Activated gamma-delta T cell treated with anti-CD3 and anti-CD28 coated beads, Interleukin-2, amount 50 U/mL, for 16 hours (primary cell): ENCODE results near the gene IL17A.
"Not testable (repeated sequence)": the region's sequence is repeated elsewhere in the genome, so short reads cannot be mapped to it uniquely, and the experiment has no call there.

Experiments
- DNase-seq: peaks from one replicate; pipeline ENCODE4 v3.0.0-alpha.2; 2020; ENCODE audit warnings: low read depth

IL17A gene

DNA sequence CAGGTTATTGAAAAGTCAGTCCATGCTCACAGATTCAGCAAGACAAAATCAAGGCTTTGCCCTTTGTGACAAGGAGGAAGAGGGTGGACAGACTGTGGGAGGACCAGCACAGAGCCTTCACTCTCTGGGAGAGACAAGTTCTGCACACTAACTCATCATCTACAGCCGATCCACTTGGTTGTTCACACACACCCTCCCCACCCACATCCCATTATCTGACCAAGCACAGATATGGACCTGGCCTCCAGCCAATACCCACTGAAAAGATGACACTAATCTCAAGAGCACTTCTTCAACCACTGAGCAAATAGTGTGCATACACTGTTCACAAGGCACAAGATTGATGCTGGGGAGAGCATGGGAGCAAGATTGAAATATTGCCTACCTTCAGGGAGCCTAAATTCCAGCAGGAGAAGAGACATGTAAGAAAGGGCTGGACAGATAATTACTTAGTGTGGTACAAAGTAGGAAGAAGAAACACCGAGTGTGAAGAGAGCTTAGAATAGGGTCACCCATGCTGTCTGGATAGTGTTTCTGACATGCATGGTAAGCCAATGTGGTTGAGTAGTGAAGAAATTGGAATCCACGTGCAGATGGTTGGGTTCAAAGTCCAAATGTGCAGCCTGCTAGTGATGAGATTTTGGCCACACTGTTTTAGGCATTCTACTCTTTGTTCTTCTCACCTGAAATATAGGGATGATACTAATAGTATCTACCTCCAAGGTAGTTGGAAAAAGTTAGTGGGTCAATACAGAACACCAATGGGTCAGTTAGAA lies 21.7 kb upstream of the IL17A start:
- DNase-seq: no peak

DNA sequence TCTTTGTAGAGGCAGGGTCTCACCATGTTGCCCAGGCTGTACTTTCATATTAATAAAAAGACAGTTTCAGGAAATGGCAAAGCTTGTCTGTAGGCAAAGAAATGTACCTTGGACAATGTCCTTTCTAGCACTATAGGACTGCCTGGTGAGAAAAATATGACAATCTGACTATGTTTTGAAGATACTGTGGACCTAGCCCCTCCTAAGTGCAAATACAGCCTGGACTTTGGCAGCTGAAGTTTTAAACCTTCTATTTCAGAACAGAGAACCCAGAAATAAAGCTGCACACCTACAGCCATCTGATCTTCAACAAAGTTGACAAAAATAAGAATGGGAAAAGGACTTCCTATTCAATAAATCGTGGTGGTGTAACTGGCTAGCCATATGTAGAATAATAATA lies 18.9 kb upstream of the IL17A start:
- no peak for DNase-seq

DNA sequence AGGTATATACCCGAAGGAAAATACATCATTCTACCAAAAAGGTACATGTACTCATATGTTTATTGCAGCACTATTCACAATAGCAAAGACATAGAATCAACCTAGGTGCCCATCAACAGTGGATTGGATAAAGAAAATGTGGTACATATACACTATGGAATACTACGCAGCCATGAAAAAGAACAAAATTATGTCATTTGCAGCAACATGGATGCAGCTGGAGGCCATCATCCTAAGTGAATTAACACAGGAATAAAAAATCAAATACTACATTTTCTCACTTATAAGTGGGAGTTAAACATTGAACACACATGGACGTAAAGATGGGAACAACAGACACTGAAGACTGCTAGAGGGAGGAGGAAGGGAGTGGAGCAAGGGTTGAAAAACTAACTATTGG lies 17.8 kb upstream of the IL17A start:
- not testable (repeated sequence) for DNase-seq

DNA sequence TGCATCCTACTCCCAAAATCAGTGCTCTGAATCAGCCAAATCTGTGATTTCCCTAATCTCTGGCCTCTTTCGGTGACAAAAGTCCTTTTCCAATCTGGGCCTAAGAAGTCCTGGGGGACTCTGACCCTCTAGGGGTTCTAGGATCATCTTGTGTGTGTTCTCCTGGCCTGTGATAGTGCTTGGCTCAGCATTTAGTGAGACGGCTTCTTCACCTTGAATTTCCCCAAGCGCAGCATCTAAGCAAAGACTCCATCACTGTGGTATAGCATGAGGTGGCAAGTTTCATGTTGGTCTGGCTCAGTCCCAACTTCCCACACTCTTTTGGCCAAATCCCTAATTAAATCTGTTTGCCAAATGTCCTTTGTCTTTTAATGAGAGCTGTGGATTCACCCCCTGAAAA lies 12.1 kb upstream of the IL17A start:
- no peak for DNase-seq

DNA sequence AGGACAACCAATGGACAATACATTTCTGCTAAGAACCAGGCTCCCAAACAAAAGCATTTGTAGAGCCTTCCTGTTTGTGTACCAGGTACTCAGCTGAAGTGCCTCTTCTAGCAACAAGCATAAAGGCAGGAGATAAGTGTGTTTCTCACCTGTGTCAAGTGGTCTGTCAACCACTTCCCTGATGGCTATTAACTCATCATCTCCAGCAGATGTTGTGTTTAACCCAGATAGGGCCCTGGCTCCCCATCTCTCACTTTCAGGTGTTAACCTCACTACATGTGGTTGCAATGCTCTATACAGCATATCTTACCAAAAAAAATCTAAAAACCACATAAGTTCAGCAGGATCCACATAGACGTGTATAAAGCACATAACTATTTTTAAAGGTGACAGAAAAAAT lies 9.6 kb upstream of the IL17A start:
- DNase-seq: peak; percentile 1

DNA sequence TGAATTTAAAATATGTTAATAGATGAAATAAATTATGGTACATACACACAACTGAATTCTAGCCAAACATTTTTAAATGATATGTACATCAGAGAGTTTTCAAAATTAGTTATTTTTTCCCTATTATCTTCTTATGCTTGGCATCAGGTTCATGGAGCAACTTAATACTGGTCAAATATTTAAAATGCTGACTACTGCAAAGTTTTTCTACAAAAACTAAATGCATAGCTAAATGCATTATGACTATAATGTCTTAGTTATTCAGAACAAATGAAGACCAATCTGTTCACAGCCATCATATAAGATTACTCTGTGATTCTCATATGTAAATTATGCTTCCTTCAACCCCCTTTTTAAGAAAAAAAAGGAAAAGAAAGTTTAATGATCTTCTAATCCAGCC lies 8.2 kb upstream of the IL17A start:
- no peak for DNase-seq

DNA sequence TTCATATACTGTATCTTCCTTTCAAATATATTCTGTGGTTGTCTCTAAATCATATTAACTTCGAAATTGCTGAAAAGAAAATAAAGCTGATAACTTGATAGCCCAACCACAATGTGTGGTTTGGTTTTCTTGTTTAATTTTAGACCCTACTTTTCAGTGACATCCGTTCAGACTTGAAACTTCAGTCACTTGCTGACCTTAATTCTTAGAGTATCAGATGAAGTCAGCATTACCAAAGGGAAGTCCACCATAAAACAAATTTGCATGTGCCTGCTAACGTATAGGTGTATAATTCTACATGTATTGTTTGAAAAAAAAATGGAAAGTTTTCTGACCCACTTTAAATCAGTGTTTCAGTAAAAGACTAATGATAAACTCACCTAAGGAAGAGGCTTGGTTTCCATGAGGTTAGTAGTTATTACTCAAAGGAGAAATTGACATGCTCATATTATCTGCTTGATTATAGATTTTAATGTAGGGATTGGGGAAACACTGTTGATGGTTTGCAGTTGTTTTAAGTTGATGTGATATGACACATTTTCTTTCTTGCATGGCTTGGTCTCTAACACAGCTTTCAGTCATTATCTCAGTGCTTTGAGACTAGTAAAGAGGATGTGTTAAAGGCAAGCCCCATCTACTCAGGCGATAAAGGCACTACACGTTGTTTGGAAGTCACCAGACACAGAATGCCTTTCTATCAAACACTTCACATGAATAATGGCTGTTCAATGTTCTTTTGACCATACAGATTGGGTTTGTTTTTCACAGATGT lies 5.2 kb upstream of the IL17A start:
- no peak for DNase-seq

DNA sequence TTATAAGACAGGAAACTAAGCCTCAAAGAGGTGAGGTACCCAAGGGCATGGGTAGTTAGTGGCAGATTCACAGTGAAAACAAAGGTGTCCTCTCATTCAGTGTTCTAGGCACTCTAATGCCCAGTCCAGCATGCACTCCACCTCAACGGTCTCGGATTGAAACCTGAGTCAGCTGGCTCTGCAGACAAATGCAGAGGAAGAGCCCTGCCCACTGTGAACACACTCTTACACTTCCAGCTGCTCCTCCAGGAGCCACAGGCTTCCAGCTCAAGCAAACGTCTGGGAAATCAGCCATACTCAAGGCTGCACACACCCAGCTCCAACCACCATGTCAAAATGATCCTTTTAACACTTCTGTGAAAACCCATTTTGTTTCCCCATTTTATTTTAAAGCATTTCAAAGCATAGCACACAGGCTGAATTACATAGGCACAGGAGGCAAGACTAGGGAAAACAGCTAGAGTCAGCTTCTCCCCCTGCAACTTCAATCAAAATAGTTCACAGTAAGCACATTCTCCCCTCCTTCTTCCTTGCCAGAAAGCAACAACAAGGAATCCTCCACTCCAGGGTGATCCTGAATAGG lies 3.0 kb upstream of the IL17A start:
- DNase-seq: no peak

DNA sequence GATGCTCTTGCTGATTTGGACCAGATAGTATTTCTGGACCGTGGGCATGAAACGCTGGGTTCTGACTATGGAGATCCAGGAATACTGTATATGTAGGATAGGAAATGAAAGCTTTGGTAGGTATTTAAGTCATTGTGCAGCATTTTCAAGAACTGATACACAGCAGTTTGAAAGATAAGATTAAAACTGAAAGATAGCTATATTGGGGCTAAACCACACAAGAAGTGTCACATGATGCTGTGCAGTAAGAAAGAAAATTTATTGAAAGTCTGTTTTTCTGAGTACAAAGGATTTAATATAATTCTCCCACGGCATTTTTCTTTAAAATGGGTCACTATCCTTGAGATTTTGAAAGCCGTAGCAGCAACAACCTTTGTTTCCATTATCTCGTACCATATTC lies 305 bp downstream of the IL17A start:
- DNase-seq: no peak

DNA sequence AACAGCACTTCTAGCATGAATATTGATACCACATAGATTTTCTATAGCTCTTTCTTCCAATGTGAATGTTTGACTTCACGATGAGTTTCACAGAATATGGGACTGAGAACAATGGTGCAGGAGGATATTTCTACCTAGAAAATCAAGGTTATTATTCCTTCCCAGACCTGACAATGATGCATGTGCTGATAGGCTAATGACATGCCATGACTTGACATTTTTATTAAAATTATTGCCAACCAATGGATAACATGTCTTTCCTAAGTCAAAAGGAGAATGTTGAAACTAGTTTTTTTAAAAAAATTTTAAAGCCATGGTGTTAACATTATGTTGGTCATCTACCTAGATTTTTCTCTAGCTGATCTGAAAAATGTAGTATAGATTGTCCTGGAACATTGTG lies 923 bp downstream of the IL17A start:
- no peak for DNase-seq

DNA sequence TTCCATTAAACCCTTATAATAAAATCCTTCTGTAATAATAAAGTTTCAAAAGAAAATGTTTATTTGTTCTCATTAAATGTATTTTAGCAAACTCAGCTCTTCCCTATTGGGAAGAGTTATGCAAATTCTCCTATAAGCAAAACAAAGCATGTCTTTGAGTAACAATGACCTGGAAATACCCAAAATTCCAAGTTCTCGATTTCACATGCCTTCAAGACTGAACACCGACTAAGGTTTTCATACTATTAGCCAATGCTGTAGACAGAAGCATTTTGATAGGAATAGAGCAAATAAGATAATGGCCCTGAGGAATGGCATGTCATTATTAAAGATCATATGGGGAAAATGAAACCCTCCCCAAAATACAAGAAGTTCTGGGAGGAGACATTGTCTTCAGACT lies 3.8 kb downstream of the IL17A start:
- DNase-seq: no peak

DNA sequence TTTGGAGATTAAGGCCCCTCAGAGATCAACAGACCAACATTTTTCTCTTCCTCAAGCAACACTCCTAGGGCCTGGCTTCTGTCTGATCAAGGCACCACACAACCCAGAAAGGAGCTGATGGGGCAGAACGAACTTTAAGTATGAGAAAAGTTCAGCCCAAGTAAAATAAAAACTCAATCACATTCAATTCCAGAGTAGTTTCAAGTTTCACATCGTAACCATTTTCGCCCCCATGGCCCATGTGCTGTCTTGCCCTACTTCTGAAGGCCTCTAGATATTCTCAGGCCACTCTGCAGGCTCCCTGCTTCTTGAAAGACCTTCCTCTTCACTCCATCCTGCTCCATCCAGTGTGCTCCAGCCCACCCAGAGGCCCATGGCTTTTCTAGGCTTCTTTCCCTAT lies 4.2 kb downstream of the IL17A start:
- no peak for DNase-seq

DNA sequence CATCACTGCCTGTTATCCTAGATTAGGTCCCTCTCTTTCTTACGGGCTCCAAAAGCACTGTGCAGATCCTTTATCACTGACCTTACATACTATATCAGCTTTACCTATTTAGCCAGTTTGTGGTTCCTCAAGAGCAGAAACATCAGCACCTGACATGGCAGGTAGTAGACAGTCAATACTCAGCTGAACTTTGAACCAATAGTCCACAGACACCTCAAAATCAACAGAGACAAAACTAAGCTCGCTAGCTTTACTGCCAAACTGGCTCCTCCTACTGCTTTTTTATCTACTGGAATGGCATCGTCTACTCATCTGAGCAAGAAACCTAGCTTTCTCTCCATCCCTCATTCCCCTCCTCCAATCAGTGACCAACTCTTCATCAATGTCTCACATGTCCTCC lies 5.6 kb downstream of the IL17A start:
- DNase-seq: no peak

DNA sequence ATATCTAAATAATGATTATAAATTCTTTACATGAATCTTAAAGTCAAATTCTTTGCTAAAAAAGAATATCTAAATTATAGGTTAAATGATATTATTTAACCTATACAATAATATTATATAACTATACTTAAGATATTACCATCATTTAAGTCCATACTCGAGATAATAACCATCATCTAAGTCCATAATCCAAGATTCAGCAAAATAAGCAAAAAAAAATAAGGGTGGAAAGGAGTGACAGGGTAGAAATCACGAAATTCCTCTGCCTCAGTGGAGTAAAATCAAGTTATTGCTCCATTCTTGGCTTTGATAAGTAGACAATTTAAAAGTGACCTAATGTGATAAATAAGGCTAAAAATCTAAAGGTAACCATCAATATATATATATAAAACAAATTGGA lies 9.7 kb downstream of the IL17A start:
- DNase-seq: no peak

DNA sequence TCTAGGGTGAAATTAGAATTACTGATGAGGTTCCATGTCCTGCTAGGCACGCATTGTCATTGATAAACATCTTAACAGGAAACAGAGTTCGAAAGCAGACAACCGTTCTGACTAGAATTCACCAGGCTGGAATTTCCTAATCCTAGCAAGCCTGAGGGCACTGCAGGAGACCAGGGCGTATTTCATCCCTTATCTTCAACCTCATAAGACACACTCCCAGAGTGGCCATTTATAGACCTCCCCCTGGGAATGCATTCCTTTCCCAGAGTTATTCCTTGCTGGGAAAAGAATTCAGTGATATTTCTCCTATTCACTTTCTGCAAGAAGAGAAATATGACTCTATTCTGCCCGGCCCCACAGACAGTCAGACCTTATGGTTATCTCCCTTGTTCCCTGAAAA lies 13.9 kb downstream of the IL17A start:
- not testable (repeated sequence) for DNase-seq

DNA sequence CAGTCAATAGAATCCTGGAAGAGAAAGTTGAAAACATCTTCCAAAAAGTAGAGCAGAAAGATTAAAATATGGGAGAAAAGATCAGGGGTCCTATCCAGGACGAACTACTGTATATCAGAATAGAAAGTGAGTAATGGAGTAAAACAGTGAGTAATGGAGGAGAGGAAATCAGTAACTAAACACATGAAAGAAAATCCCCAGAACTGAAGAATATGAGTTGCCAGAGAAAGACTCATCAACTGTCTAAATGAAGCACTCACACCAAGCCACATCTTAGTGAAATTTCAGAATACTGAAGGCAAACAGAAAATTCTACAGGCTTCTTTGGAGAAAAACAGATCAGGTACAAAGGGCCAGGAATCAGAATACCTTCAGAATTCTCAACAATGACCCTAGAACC lies 14.9 kb downstream of the IL17A start:
- no peak for DNase-seq

DNA sequence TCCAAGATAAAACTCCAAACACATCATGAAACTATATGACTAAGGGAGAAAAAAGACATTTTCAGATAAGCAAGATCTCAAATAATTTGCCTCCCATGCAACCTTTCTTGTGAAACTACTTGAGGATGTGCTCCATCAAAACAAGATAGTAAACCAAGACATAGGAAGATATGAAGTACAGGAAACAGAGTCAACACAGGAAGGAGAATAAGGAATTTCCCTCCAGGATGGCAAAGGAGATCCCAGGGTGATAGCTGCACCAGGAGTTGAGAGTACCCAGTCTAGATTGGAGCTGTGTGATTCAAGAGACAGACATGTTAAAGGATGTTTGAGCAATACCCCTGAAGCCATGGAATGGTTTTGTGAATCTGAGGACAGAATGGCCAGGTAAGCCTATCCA lies 15.3 kb downstream of the IL17A start:
- DNase-seq: no peak

DNA sequence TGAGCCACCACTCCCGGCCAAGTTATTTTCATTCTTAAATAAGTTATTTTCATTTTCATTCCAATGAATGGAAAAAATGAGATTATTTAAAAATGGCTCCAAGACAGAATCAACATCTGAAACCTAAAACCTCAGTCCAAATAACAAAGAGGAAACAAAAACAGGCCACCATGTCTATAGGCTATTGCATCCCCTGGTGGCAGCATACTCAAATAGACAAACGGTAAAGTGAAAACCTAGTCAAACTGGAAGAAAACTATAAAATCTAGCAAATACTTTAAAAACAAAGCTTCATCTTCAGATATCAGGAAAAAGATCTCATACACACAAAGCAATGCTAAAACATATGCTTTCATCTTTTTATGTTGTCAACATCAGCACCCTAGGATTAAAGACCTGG lies 20.9 kb downstream of the IL17A start:
- no peak for DNase-seq

DNA sequence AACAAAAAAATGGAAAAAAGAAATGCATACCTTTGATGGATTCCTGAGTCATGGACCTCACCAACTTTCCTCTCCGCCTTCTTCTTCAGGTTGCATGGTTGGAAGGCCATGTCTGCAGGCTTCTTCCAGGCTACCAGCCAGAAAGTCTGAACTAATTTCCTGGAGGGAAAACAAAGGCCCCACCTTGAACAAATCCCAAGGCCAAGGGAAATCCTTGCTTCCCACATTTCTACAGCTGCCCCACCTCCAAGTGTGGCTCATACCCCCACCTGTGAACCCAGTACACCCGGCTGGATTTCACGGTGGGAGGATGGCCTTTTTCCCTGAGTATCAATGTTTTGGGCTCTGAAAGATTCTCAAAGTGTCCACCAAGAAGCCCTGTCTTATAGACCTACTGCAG lies 22.4 kb downstream of the IL17A start:
- DNase-seq: no peak

DNA sequence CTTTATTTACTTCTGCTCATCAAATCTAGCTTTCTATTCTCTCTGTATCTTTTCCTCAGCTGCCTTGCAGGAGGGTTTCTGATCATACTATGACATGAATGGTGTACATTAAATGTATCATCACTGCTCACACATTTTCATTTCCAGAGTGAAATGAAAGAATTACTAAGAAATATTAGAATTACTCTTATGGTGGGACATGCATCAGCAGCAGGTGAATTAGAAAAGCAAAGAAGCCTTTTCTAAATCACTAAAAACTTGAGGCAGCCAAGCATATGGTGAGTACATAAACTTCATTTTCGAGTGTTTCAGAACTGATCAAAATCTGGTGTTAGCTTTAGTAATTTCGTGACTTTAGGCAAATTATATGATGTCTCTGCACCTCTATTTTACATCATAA lies 23.6 kb downstream of the IL17A start:
- DNase-seq: no peak

DNA sequence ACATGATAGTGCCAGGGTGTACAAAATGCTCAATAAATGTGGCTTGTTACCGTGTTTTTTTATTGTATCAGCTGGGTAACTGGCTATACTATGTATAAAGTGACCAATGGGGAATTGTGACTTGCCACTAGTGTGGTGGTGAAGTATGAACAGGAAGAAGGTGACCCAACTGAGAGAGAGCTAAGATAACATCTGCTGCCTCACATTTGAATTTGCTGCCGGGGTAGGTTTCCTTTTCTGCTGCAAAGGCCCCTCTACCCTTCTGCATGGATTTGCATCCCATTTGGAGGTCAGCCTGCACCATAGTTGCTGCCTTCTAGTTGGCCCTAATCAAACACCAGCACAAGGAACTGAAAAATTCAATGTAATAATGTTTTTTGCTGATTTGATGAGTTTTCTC lies 24.1 kb downstream of the IL17A start:
- DNase-seq: no peak

DNA sequence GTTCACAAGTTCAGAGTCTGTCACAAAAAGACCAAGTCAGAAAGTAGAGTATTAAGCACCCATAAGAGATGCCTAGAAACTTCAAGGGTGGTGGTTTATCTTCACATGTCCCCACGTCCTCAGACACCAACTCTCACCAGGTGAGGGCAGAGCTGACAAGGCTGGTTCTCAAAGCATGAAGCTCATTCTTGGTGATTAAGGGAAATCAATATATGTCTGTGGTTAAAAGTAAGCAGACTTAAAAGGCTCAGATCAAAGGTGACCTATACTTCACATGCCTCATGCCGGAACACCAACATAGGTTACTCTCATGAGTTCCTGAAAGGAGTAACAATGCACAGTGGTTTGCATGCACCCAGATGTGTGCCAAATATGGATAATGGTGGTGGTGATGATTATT lies 27.0 kb downstream of the IL17A start:
- no peak for DNase-seq

DNA sequence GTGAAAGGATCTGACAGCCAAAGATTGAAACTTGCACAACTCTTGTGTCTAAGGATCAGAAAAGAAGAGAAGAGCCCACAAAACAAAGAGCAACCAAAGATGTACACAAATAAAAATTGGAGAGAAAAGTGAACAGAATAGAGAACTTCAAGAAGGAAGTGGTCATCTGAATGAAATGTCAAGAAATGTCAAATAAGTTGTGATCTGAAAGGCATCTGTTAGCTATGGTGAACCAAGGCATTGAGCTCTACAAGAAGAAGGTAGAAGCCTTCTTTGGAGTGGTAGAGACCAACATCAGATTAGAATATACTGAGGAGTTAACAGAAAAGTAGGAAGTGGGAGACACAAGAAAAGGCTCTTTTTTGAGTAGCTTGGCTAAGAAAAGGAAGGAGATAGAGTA lies 29.6 kb downstream of the IL17A start:
- no peak for DNase-seq
